GM23338 (cell line): ENCODE data around the gene TMEM101.

Experiments
- CTCF ChIP-seq, 2 experiments: fragments of 200-600 bp in 1 of 2; sonication (generic) in 1 of 2; conservative IDR thresholded peaks; 2 replicates each; pipeline versions ENCODE4 v1.5.1 to v1.6.1; 2016 to 2017; ENCODE audit warnings: antibody characterized with exemption in 2 of 2, low read depth in 2 of 2, mild to moderate bottlenecking in 2 of 2, moderate library complexity in 1 of 2
- EZH2 ChIP-seq: fragments of 200-600 bp; sonication (generic); IDR thresholded peaks from one replicate; pipeline ENCODE4 v1.8.0; 2017; ENCODE audit warnings: antibody characterized with exemption, mild to moderate bottlenecking, low read depth; ENCODE audit not compliant: unreplicated experiment
- EZH2phosphoT487 ChIP-seq: fragments of 200-600 bp; sonication (generic); IDR thresholded peaks from one replicate; pipeline ENCODE4 v1.8.1; 2018; ENCODE audit warnings: antibody characterized with exemption; ENCODE audit not compliant: unreplicated experiment
- JUNB ChIP-seq: IDR thresholded peaks from one replicate; pipeline ENCODE4 v1.6.1; 2016; ENCODE audit warnings: antibody characterized with exemption; ENCODE audit not compliant: unreplicated experiment
- POLR2AphosphoS5 ChIP-seq: IDR thresholded peaks from 2 replicates; pipeline ENCODE4 v1.6.1; 2016; ENCODE audit warnings: antibody characterized with exemption, low read depth

- no peak for TF ChIP-seq JUNB
- TF ChIP-seq CTCF (conservative IDR thresholded peaks at IDR 0.05; ENCODE audit: low read depth in 2 of 2) = peak in 1 of 2 experiments; percentile 67; a peak in 2 of 4 replicates
- no peak for TF ChIP-seq EZH2
- TF ChIP-seq EZH2phosphoT487 = no peak
- peak; percentile 50; the same call in 1 of the 2 replicates for TF ChIP-seq POLR2AphosphoS5
These were observed 9.1 kb downstream of the TMEM101 start for GRCh38 chr17:44005527-44006271.
